AG09319 (cell line): ENCODE data around the gene RPS3.

Source experiments
- DNase-seq: peaks from one replicate; pipeline ENCODE4 v3.0.0-alpha.2; 2010; ENCODE audit warnings: low read depth; ENCODE audit errors: extremely low read depth
- CTCF ChIP-seq: IDR thresholded peaks from 2 replicates; pipeline ENCODE4 v1.5.1; 2011; ENCODE audit warnings: low read depth, mild to moderate bottlenecking, inconsistent platforms, low read length, moderate library complexity

The RPS3 gene

GRCh38 chr11:75399344-75400145, at the start of gene RPS3:
Gene RPS3, plus strand, starts transcription at chr11:75399518. Its CDS starts 30 bp downstream, at chr11:75399548.
- peak; percentile 69 for DNase-seq
- peak; percentile 16; the same call in 1 of the 2 replicates for TF ChIP-seq CTCF

DNA sequence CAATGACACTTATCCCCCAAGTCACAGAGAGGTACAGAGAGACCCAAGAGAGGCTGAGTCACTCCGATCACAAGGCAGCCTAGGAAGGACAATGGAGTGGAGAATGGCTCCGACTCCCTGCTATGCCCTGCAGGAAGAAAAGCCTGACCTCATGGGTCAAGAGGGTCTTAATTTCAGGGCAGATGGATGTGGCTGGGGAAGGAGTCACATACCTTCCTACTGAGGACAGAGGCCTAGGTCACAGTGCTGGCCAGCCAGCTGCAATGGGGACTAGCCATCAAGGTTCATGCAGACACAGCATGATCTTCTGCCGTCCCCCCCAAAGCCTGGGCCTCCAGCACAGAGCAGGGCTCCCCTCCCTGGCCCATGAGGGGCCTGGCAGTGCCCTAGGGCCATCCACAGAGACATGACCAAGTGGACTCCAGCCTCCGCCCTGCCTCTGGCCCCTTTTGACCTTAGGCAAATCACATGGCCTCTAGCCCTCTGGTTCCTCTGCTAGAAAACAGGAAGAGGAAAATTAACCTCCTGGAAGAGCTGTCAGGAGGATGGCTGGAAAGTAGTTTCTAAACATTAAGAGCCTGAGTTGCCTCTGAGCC, 49.7 kb upstream of the RPS3 start:
- no peak for TF ChIP-seq CTCF

DNA sequence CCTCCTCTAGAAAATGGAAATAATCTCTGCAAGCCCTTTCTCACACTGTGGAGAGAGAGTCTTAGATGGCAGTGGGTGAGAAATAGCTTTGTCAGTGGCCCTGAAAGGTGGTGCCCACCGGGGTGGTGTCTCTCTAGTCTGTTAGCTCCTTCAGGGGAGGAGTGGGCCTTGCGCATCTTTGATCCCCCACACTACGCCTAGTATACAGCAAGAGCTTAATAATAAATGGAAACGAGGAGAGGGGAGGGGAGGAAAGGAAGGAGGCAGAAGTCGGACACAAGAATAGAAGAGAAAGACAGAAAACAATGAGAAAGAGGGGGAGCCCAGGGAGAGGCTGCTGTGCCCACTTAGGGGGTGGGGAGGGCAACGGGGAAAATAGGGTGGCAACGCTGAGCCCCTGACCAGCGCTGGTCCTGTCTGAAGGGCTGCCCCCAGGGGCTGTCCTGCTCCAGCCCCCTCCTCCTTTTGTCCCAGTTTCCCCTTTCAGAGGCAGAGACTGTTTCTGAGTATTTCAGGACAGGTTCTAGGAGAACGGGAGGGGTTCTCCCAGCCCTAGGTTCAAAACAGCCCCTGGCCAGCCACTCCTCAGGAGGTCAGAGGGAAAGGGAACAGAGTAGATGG, 49.1 kb upstream of the RPS3 start:
- no peak for DNase-seq
- TF ChIP-seq CTCF = no peak

More for the DNA sequence above, 49.7 kb upstream of the RPS3 start:
- DNase-seq = no peak

DNA sequence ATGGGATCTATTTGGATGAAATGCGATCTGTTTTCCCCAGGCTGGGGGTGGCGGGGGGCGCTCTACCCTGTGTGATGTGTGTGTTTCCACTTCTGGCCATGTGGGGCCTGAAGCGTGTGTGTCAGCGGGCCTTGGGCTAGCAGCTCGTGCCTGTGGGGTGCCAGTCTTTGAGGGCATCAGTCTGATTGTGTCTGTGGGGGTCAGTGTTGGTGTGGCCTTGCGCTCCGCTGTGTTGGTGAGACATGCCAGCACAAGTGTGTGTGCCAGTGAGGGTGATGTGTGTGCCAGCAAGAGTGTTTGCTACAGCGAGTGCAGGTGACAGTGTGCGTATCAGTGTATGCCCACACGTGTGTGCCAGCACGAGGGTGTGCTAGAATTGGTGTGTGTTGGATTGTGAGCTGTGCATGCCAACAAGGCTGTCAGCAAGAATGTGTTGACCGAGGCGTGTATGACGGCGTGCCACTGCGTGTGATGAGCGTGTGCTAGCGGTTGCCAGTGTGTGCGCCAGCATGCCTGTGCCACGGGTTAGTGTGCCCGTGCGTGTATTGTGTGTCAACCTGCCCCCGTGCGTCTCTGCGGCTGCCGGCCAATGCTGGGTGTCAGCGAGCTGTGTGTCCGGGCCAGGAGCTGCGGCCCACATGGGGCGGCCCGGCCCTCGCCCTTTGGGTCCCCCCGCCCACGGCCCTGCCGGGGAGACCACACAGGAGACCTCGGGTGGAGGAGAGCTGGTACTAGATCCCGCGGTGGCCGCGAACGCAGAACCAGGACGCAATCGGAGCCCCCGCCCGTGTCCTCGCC, 48.4 kb upstream of the RPS3 start:
- DNase-seq = no peak
- no peak; the same call in none of the 2 replicates for TF ChIP-seq CTCF

DNA sequence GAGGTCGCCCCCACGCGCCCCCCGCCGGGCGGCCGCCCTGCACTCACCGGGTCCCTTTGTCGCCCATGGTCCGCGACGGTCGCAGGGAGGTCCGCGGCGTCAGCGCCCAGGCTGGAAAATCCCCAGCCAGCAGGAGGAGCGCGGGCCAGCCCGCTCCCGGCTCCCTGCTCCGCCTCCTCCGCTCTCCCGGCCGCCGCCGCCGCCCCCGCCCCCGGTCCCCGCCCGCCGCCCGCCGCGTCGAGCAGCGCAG, 47.9 kb upstream of the RPS3 start, which contains the start of gene ARRB1:
Gene ARRB1, minus strand, starts transcription at position 121 of the 250 bp plus-strand sequence. Its CDS starts 54 bp downstream, at position 67.
- no peak for TF ChIP-seq CTCF
- no peak for DNase-seq

DNA sequence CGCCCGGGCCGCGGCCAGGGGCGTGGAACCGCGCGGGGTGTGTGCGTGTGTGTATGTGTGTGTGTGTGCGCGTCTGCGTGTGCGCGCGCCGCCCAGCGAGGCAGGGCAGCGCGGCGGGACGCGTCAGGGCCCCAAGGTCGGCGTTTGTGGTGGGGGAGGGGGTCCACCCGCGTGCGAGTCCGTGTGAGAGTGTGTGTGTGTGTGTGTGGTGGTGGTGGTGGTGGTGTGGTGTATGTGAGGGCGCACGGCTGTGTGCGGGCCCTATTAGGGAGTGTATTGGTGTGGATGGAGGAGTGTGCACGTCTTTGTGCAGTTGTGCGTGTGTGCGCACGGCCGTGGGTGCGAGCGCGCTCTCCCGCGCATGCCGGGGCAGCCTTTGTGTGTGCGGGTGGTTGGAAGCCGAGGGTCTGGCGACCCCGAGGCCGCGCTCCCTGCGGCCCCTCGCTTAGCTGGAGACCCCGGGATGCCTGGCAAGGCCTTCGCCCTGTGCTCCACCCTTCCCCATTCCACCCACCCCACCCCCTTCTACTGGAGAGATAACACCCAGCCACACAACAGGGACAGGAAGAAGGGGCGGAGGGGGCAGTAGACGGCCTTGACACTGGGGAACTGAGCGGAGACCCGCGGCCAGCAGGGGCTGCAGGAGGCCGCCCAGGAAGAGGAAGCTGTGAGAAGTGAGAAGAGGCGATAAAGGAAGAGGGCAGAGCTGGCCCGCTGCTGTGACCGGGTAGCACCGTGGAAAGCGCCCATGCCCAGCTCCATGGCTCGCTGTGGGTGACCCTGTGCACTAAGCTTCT, 47.3 kb upstream of the RPS3 start:
- DNase-seq = no peak

More for the DNA sequence above, 47.3 kb upstream of the RPS3 start:
- no peak; the same call in 1 of the 2 replicates for TF ChIP-seq CTCF
